HL-60 (cell line): ENCODE measurements around the gene DSG3.

Experiments
- DNase-seq, 2 experiments: peaks; one replicate each; pipeline ENCODE4 v3.0.0-alpha.2; 2010 to 2020; ENCODE audit warnings: low read depth in 1 of 2, low spot score in 1 of 2
- H3K27ac ChIP-seq: fragments of 250-450 bp; sonication (Bioruptor Pico); replicated peaks from 2 replicates; pipeline ENCODE4 v1.5.1; 2020; ENCODE audit warnings: mild to moderate bottlenecking, moderate library complexity
- H3K27me3 ChIP-seq: fragments of 250-450 bp; sonication (Bioruptor Pico); 2 replicates; pipeline ENCODE4 v1.5.1; 2021; ENCODE audit warnings: mild to moderate bottlenecking, moderate library complexity; ENCODE audit not compliant: insufficient read depth, poor library complexity, severe bottlenecking
- H3K4me3 ChIP-seq: replicated peaks from 2 replicates; pipeline ENCODE4 v1.5.1; 2011; ENCODE audit warnings: mild to moderate bottlenecking, control low read depth, low read length; ENCODE audit not compliant: insufficient read depth
- GABPA ChIP-seq: IDR thresholded peaks from 2 replicates; pipeline ENCODE4 v1.6.1; 2012; ENCODE audit warnings: low read depth
- POLR2AphosphoS5 ChIP-seq: IDR thresholded peaks from 2 replicates; pipeline ENCODE4 v1.6.1; 2012; ENCODE audit warnings: low read depth
- SPI1 ChIP-seq: IDR thresholded peaks from 2 replicates; pipeline ENCODE4 v1.6.1; 2012; ENCODE audit warnings: low read depth, mild to moderate bottlenecking, borderline replicate concordance
- TF ChIP-seq, protein P1 (sequence below): IDR thresholded peaks from one replicate; pipeline ENCODE4 v1.5.1; 2011; ENCODE audit warnings: low read length, control low read depth, inconsistent platforms; ENCODE audit not compliant: insufficient read depth
- TF ChIP-seq, protein P2 (sequence below): IDR thresholded peaks from 2 replicates; pipeline ENCODE4 v1.6.1; 2012; ENCODE audit warnings: low read depth; ENCODE audit not compliant: insufficient replicate concordance

DSG3 gene

DNA sequence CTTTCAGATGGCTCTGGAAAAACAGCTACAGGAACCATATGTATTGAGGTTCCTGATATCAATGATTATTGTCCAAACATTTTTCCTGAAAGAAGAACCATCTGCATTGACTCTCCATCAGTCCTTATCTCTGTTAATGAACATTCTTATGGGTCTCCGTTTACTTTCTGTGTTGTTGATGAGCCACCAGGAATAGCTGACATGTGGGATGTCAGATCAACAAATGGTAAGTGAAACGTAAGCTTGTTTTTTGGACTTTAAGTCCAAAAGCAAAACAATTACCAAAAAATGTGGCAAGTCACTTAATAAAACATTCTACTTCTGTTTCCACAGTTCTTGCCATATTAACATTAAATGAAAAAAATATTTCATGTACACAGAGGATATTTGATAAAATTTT is 44.1 kb upstream of the DSG3 start:
- H3K4me3 ChIP-seq, result no peak overlapping the region
- peaks cover 3% of the 10 kb centered on the region for H3K27me3 ChIP-seq
- H3K27ac ChIP-seq, result no peak overlapping the region
- no peak for DNase-seq
- TF ChIP-seq GABPA (no peak), POLR2AphosphoS5 (no peak), SPI1 (no peak)
- TF ChIP-seq, protein P1, sequence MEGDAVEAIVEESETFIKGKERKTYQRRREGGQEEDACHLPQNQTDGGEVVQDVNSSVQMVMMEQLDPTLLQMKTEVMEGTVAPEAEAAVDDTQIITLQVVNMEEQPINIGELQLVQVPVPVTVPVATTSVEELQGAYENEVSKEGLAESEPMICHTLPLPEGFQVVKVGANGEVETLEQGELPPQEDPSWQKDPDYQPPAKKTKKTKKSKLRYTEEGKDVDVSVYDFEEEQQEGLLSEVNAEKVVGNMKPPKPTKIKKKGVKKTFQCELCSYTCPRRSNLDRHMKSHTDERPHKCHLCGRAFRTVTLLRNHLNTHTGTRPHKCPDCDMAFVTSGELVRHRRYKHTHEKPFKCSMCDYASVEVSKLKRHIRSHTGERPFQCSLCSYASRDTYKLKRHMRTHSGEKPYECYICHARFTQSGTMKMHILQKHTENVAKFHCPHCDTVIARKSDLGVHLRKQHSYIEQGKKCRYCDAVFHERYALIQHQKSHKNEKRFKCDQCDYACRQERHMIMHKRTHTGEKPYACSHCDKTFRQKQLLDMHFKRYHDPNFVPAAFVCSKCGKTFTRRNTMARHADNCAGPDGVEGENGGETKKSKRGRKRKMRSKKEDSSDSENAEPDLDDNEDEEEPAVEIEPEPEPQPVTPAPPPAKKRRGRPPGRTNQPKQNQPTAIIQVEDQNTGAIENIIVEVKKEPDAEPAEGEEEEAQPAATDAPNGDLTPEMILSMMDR, result no peak
- TF ChIP-seq, protein P2, sequence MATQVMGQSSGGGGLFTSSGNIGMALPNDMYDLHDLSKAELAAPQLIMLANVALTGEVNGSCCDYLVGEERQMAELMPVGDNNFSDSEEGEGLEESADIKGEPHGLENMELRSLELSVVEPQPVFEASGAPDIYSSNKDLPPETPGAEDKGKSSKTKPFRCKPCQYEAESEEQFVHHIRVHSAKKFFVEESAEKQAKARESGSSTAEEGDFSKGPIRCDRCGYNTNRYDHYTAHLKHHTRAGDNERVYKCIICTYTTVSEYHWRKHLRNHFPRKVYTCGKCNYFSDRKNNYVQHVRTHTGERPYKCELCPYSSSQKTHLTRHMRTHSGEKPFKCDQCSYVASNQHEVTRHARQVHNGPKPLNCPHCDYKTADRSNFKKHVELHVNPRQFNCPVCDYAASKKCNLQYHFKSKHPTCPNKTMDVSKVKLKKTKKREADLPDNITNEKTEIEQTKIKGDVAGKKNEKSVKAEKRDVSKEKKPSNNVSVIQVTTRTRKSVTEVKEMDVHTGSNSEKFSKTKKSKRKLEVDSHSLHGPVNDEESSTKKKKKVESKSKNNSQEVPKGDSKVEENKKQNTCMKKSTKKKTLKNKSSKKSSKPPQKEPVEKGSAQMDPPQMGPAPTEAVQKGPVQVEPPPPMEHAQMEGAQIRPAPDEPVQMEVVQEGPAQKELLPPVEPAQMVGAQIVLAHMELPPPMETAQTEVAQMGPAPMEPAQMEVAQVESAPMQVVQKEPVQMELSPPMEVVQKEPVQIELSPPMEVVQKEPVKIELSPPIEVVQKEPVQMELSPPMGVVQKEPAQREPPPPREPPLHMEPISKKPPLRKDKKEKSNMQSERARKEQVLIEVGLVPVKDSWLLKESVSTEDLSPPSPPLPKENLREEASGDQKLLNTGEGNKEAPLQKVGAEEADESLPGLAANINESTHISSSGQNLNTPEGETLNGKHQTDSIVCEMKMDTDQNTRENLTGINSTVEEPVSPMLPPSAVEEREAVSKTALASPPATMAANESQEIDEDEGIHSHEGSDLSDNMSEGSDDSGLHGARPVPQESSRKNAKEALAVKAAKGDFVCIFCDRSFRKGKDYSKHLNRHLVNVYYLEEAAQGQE, result no peak

GRCh38 chr18:31407649-31408048 is 39.9 kb upstream of the DSG3 start:
- TF ChIP-seq, protein P2, result no peak
- TF ChIP-seq, protein P1, result no peak

GRCh38 chr18:31409276-31409675 is 38.3 kb upstream of the DSG3 start:
- DNase-seq, result no peak
- no peaks in the 10 kb centered on the region for H3K27me3 ChIP-seq
- H3K27ac ChIP-seq, result no peak overlapping the region
- no peak overlapping the region for H3K4me3 ChIP-seq
- TF ChIP-seq, protein P2, result no peak
- no peak for TF ChIP-seq SPI1
- TF ChIP-seq, protein P1, result no peak

More at GRCh38 chr18:31407649-31408048, 39.9 kb upstream of the DSG3 start:
- H3K27ac ChIP-seq, result no peak overlapping the region
- H3K27me3 ChIP-seq, result no peaks in the 10 kb centered on the region
- no peak for DNase-seq
- H3K4me3 ChIP-seq, result no peak overlapping the region
